ENCODE measurements around the gene HBS1L.

The HBS1L gene

GRCh38 chr6:134992155-134992554, 62.5 kb downstream of the HBS1L start:
- Mint-ChIP-seq H3K27me3 (no peaks in the 10 kb centered on the region), H3K27ac (no peak overlapping the region), H3K4me1 (no peaks in the 10 kb centered on the region), H3K4me3 (no peak overlapping the region), H3K36me3 (peaks cover 22% of the 10 kb centered on the region), H3K9me3 (no peaks in the 10 kb centered on the region)
- ATAC-seq (ENCODE audit: low read depth) (no peak), DNase-seq (ENCODE audit: low spot score in 2 of 2) (no peak)

DNA sequence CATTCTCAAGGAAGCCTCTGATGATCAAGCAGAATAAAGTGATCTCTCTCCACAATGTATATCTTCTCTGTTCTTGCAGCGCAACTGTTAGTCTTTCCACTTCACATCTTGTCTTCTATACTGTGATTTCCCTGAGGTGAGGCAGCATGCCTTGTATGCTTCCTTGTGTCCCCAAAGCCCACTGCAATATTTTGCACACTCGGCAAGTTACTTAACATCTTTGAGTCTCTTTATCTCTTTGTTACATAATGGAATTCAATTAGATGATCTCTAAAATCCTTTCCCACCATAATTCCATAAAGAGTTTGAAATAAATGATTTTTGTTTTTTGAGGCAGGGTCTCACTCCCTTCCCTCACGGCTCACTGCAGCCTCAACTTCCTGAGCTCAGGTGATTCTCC, 64.4 kb downstream of the HBS1L start:
- H3K9me3 Mint-ChIP-seq: no peaks in the 10 kb centered on the region
- ATAC-seq (ENCODE audit: low read depth) (no peak), DNase-seq (ENCODE audit: low spot score in 2 of 2) (no peak)
- no peak overlapping the region for H3K4me3 Mint-ChIP-seq
- H3K27ac Mint-ChIP-seq: no peak overlapping the region
- H3K27me3 Mint-ChIP-seq: no peaks in the 10 kb centered on the region
- H3K36me3 Mint-ChIP-seq: peaks cover 15% of the 10 kb centered on the region
- no peaks in the 10 kb centered on the region for H3K4me1 Mint-ChIP-seq

- Mint-ChIP-seq H3K4me1 (peaks cover 10% of the 10 kb centered on the region), H3K9me3 (no peaks in the 10 kb centered on the region), H3K36me3 (peaks cover 26% of the 10 kb centered on the region), H3K27me3 (no peaks in the 10 kb centered on the region), H3K27ac (no peak overlapping the region), H3K4me3 (no peak overlapping the region)
- DNase-seq (ENCODE audit: low spot score in 2 of 2) (no peak), ATAC-seq (ENCODE audit: low read depth) (no peak)
Measured at GRCh38 chr6:134984821-134985220, 69.8 kb downstream of the HBS1L start.

GRCh38 chr6:134983823-134984222, 70.8 kb downstream of the HBS1L start:
- Mint-ChIP-seq H3K4me3 (no peak overlapping the region), H3K4me1 (peaks cover 10% of the 10 kb centered on the region), H3K36me3 (peaks cover 23% of the 10 kb centered on the region), H3K9me3 (no peaks in the 10 kb centered on the region), H3K27me3 (no peaks in the 10 kb centered on the region), H3K27ac (peak overlapping the region; percentile 1)
- no peak for DNase-seq (ENCODE audit: low spot score in 2 of 2)
- ATAC-seq (ENCODE audit: low read depth): no peak

- peaks cover 10% of the 10 kb centered on the region for H3K4me1 Mint-ChIP-seq
Measured at GRCh38 chr6:134982161-134982560, 72.5 kb downstream of the HBS1L start.

DNA sequence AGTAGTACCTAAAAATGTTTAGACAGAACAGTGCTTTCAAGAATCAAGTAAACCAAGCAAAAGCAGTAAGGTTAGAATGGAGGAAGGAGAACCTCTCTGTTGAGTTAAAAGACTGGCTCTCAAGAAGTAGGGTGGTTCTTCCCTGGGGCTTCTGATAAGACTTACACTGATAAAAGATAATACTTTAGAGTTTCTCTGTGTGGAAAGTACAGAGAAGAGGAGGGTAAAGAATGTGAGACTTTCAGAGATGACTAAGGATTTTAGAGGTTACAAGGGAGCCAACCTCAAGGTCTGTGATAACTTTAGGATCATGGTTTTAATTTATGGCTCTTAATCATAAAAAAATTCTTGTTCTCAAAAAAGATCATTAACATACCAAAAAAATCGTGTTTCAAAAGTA, 73.8 kb downstream of the HBS1L start:
- Mint-ChIP-seq H3K27me3 (no peaks in the 10 kb centered on the region), H3K9me3 (no peaks in the 10 kb centered on the region), H3K4me3 (no peak overlapping the region), H3K27ac (no peak overlapping the region), H3K4me1 (peaks cover 10% of the 10 kb centered on the region), H3K36me3 (peaks cover 37% of the 10 kb centered on the region)
- no peak for ATAC-seq (ENCODE audit: low read depth)
- DNase-seq (ENCODE audit: low spot score in 2 of 2): no peak

More at GRCh38 chr6:134982161-134982560, 72.5 kb downstream of the HBS1L start:
- Mint-ChIP-seq H3K27me3 (no peaks in the 10 kb centered on the region), H3K36me3 (peaks cover 28% of the 10 kb centered on the region), H3K9me3 (no peaks in the 10 kb centered on the region), H3K4me3 (no peak overlapping the region), H3K27ac (no peak overlapping the region)
- no peak for DNase-seq (ENCODE audit: low spot score in 2 of 2)
- no peak for ATAC-seq (ENCODE audit: low read depth)

DNA sequence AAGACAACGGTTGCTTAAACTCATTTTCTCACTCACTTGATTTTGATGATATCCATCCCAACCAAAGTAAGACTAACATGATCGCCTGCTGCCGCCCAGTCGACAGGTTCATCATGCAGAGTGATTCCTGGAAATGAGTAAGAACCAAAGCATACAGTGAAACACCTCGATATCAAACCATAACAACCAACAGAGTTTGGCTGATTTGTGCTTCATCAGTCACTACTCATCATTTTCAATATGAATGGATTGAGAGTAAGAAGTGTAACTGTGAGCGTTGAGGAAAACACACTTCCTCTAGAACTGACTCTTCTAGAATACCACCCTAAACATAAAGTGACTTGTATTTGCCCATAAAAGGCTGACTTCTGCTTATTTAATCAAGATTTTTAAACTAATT, 75.5 kb downstream of the HBS1L start:
- ATAC-seq (ENCODE audit: low read depth): no peak
- no peaks in the 10 kb centered on the region for H3K27me3 Mint-ChIP-seq

GRCh38 chr6:134974370-134974769, 80.3 kb downstream of the HBS1L start:
- no peaks in the 10 kb centered on the region for H3K27me3 Mint-ChIP-seq
- DNase-seq (ENCODE audit: low spot score in 2 of 2) (no peak), ATAC-seq (ENCODE audit: low read depth) (no peak)
- no peaks in the 10 kb centered on the region for H3K4me1 Mint-ChIP-seq
- no peaks in the 10 kb centered on the region for H3K9me3 Mint-ChIP-seq
- peaks cover 46% of the 10 kb centered on the region for H3K36me3 Mint-ChIP-seq
- H3K27ac Mint-ChIP-seq: no peak overlapping the region
- H3K4me3 Mint-ChIP-seq: no peak overlapping the region

More for the DNA sequence above, 75.5 kb downstream of the HBS1L start:
- Mint-ChIP-seq H3K4me3 (no peak overlapping the region), H3K9me3 (no peaks in the 10 kb centered on the region), H3K27ac (peak overlapping the region; percentile 33), H3K4me1 (peaks cover 10% of the 10 kb centered on the region), H3K36me3 (peaks cover 46% of the 10 kb centered on the region)
- DNase-seq (ENCODE audit: low spot score in 2 of 2): no peak

GRCh38 chr6:134967711-134968110, 86.9 kb downstream of the HBS1L start:
- no peak overlapping the region for H3K27ac Mint-ChIP-seq
- DNase-seq (ENCODE audit: low spot score in 2 of 2) (no peak), ATAC-seq (ENCODE audit: low read depth) (no peak)
- peaks cover 31% of the 10 kb centered on the region for H3K36me3 Mint-ChIP-seq
- H3K27me3 Mint-ChIP-seq: no peaks in the 10 kb centered on the region
- no peaks in the 10 kb centered on the region for H3K4me1 Mint-ChIP-seq
- H3K9me3 Mint-ChIP-seq: no peaks in the 10 kb centered on the region
- no peak overlapping the region for H3K4me3 Mint-ChIP-seq

DNA sequence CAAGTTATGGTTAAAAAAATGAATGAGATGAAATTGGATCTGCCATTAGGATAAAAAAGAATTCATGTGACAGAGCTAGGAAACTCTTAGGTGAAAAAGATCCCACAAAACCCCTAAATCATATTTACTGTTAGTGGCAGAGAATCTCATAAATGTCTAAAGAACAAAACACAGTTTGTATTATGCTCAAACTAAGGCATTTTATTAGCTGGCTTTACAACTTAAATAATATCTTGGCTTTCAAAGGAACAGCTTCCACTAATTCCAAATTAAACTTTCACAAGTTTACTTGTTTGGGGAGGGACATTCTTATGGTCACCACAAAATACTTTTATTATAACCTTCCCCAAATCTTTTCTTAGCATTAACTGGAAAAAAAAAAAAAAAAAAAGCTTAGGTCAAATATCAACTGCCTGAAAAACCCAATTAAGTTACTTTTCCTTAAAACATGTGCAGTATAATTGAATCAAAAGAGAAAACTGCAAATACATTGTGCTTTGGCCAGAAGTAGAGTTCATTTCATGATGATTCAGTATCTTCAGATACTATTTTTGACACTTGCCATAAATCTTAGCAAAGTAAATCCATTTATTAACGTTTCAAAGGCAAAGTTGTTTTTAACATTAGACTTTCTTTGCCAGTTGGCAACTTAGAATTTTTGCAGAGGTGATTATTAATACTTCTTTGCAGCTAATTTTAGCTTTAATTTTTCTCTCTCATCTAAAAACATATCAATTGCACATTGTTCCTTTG, 90.0 kb downstream of the HBS1L start:
- no peak overlapping the region for H3K4me3 Mint-ChIP-seq
- H3K27ac Mint-ChIP-seq: no peak overlapping the region
- ATAC-seq (ENCODE audit: low read depth) (no peak), DNase-seq (ENCODE audit: low spot score in 2 of 2) (no peak)
- H3K27me3 Mint-ChIP-seq: no peaks in the 10 kb centered on the region
- peaks cover 10% of the 10 kb centered on the region for H3K9me3 Mint-ChIP-seq
- no peaks in the 10 kb centered on the region for H3K4me1 Mint-ChIP-seq
- peaks cover 48% of the 10 kb centered on the region for H3K36me3 Mint-ChIP-seq

DNA sequence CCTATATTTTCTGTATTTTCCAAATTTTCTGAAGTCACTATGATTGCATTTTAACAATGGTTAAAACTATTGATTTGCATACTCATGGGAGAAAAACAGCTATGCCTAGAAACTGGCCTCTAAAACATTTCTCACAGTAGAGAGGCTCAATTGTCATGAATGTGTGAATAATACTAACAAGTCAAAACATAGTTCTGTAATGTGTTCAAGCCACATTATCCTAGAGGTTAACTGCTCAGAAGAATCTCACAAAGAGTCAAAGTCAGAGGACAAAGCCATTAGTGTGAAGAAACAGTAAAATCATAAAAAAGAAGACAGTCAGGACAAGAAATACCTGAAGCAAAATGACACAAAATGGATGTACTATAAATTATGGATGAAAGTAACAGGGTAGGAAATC, 92.2 kb downstream of the HBS1L start:
- ATAC-seq (ENCODE audit: low read depth) (no peak), DNase-seq (ENCODE audit: low spot score in 2 of 2) (no peak)
- Mint-ChIP-seq H3K4me3 (no peak overlapping the region), H3K27me3 (no peaks in the 10 kb centered on the region), H3K27ac (no peak overlapping the region), H3K9me3 (peaks cover 12% of the 10 kb centered on the region), H3K36me3 (peaks cover 46% of the 10 kb centered on the region), H3K4me1 (no peaks in the 10 kb centered on the region)

GRCh38 chr6:134961366-134961765, 93.3 kb downstream of the HBS1L start:
- no peak overlapping the region for H3K27ac Mint-ChIP-seq
- H3K27me3 Mint-ChIP-seq: no peaks in the 10 kb centered on the region
- no peaks in the 10 kb centered on the region for H3K4me1 Mint-ChIP-seq
- peaks cover 42% of the 10 kb centered on the region for H3K36me3 Mint-ChIP-seq
- ATAC-seq (ENCODE audit: low read depth): no peak
- no peak for DNase-seq (ENCODE audit: low spot score in 2 of 2)
- H3K9me3 Mint-ChIP-seq: peaks cover 12% of the 10 kb centered on the region
- no peak overlapping the region for H3K4me3 Mint-ChIP-seq

DNA sequence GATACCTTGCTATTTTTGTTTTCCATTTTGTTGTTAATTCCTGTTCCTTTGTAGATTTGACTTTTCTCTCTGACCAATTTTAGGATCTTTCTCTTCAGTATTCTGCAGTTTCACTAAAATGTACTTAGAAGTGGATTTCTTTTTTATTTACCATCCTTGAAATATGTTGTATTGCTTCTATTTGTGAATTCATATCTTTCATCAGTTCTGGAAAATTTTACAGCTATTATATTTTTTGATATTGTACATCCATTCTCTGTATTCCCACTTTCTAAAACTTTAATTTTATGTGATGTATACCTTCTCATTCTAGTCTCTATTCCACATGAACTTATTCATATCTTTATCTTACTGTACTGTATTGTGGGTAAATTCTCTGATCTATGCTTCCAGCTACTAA, 95.0 kb downstream of the HBS1L start:
- Mint-ChIP-seq H3K36me3 (peaks cover 36% of the 10 kb centered on the region), H3K4me1 (no peaks in the 10 kb centered on the region), H3K4me3 (no peak overlapping the region), H3K27ac (no peak overlapping the region), H3K27me3 (no peaks in the 10 kb centered on the region), H3K9me3 (peaks cover 12% of the 10 kb centered on the region)
- ATAC-seq (ENCODE audit: low read depth) (no peak), DNase-seq (ENCODE audit: low spot score in 2 of 2) (no peak)

- no peaks in the 10 kb centered on the region for H3K4me1 Mint-ChIP-seq
- H3K27ac Mint-ChIP-seq: no peak overlapping the region
- DNase-seq (ENCODE audit: low spot score in 2 of 2) (no peak), ATAC-seq (ENCODE audit: low read depth) (no peak)
- H3K9me3 Mint-ChIP-seq: peaks cover 10% of the 10 kb centered on the region
- H3K36me3 Mint-ChIP-seq: peaks cover 15% of the 10 kb centered on the region
- no peak overlapping the region for H3K4me3 Mint-ChIP-seq
- H3K27me3 Mint-ChIP-seq: no peaks in the 10 kb centered on the region
Measured at GRCh38 chr6:134956676-134957075, 97.9 kb downstream of the HBS1L start.

DNA sequence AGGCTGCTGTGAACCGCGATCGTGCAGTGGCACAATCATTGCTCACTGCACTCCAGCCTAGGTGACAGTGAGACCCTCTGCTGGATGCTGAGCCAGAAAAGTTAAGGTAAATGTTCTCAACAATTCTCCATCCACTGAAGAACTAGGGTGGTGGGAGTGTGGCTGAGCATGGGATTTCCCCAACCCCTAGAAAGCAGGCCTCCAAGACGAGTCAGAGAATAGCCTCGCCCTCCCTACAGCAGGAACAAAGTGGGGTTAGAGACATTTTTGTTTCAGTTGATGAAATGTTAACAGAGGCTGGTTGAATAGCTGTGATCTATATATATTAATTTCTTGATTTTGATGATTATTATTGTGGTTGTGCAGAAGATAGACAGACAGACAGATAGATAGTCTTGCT, 98.6 kb downstream of the HBS1L start:
- Mint-ChIP-seq H3K9me3 (peaks cover 5% of the 10 kb centered on the region), H3K36me3 (peaks cover 9% of the 10 kb centered on the region), H3K4me1 (no peaks in the 10 kb centered on the region), H3K27ac (no peak overlapping the region), H3K27me3 (no peaks in the 10 kb centered on the region), H3K4me3 (no peak overlapping the region)
- ATAC-seq (ENCODE audit: low read depth): no peak
- DNase-seq (ENCODE audit: low spot score in 2 of 2): no peak

Data from memory B cell (primary cell).